Measurements from ENCODE around the gene INPP5A.

GRCh38 chr10:132802694-132803320 lies 265.2 kb downstream of the INPP5A start:
- TF ChIP-seq POLR2A (IDR thresholded peaks at IDR 0.05) (no peak), CTCF (IDR thresholded peaks at IDR 0.05) (no peak), EP300 (IDR thresholded peaks at IDR 0.05) (no peak), POLR2AphosphoS5 (IDR thresholded peaks at IDR 0.05) (no peak)

Data from sigmoid colon (tissue), 4 donors.